HepG2 (cell line): ENCODE data around the gene SLC39A10. TPM values are rescaled to one million over a fixed set of nuclear protein-coding genes. Genes with fewer than 3 reads are reported as not detected.

Experiments
- ATAC-seq: fragments of 200-7000 bp; cut with Tn5 transposase; 3 replicates; pipeline ENCODE4 v1.9.1; 2020; ENCODE audit warnings: mild to moderate bottlenecking, moderate library complexity
- BruUV-seq: library from RNA; stranded (reverse); fragments of 400-500 nt; replicated peaks from 2 replicates; lab custom pipeline; 2021; lab: Mats Ljungman, UMichigan
- CTCF ChIA-PET: fragments of 300-600 bp; formaldehyde crosslinking; extraction: SDS; loops from one replicate; lab custom pipeline; 2021; ENCODE audit warnings: low total read pairs, inconsistent platforms, low intra/inter-chr PET ratio; lab: Yijun Ruan, JAX
- POLR2A ChIA-PET: fragments of 350-600 bp; sonication (Branson Sonifier 250); formaldehyde crosslinking; loops from one replicate; lab custom pipeline; 2020; ENCODE audit warnings: antibody characterized with exemption, inconsistent platforms; lab: Yijun Ruan, JAX
- DNase-seq: peaks from one replicate; pipeline ENCODE4 v3.0.0-alpha.2; 2015; ENCODE audit warnings: low spot score
- FAIRE-seq: peaks from 3 replicates; lab custom pipeline; 2011; peaks lifted over from hg19 to GRCh38; lab: Jason Lieb, UNC
- H2AFZ ChIP-seq: one replicate; pipeline ENCODE4 v1.6.1; 2011; ENCODE audit warnings: low read length, inconsistent platforms
- H3K27ac ChIP-seq: fragments of 300-600 bp; 3 replicates; pipeline ENCODE4 v1.8.0; 2011; ENCODE audit warnings: mixed run types, mild to moderate bottlenecking, mixed read lengths, low read length, inconsistent platforms; ENCODE audit not compliant: insufficient read depth; ENCODE audit errors: extremely low read length
- H3K27me3 ChIP-seq, 2 experiments: fragments of 200-600 bp in 1 of 2; 2 replicates in 1 of 2; 3 replicates in 1 of 2; pipeline versions ENCODE4 v1.6.0 to v1.8.0; 2011; ENCODE audit warnings: low read length in 2 of 2, mild to moderate bottlenecking in 2 of 2, moderate library complexity in 2 of 2, inconsistent platforms in 1 of 2; ENCODE audit not compliant: insufficient read depth in 2 of 2, control insufficient read depth in 1 of 2
- H3K36me3 ChIP-seq, 2 experiments: fragments of 200-600 bp in 1 of 2; replicated peaks in 1 of 2; 2 replicates in 1 of 2; 3 replicates in 1 of 2; pipeline versions ENCODE4 v1.5.1 to v1.8.0; 2011; ENCODE audit warnings: low read length in 2 of 2, inconsistent platforms in 1 of 2; ENCODE audit not compliant: insufficient read depth in 2 of 2, control insufficient read depth in 1 of 2
- H3K4me1 ChIP-seq: 2 replicates; pipeline ENCODE4 v1.5.1; 2012; ENCODE audit warnings: low read length, inconsistent platforms; ENCODE audit not compliant: insufficient read depth
- H3K4me2 ChIP-seq: 2 replicates; pipeline ENCODE4 v1.6.0; 2011; ENCODE audit warnings: low read depth, low read length, inconsistent platforms
- H3K4me3 ChIP-seq, 3 experiments: fragments of 200-600 bp in 1 of 3; sonication (generic), shearing (Covaris generic) in 1 of 3; replicated peaks in 1 of 3; 2 replicates each; pipeline ENCODE4 v1.5.1; 2011 to 2016; ENCODE audit warnings: low read length in 3 of 3, inconsistent platforms in 2 of 3, low read depth in 2 of 3, mild to moderate bottlenecking in 2 of 3, control low read depth in 1 of 3, mixed read lengths in 1 of 3; ENCODE audit not compliant: insufficient read depth in 1 of 3
- H3K79me2 ChIP-seq: one replicate; pipeline ENCODE4 v1.6.1; 2011; ENCODE audit warnings: low read length, inconsistent platforms; ENCODE audit not compliant: insufficient read depth
- H3K9ac ChIP-seq: 2 replicates; pipeline ENCODE4 v1.6.0; 2011; ENCODE audit warnings: mild to moderate bottlenecking, low read depth, low read length, inconsistent platforms; ENCODE audit not compliant: insufficient read depth
- H3K9me3 ChIP-seq: 2 replicates; pipeline ENCODE4 v1.5.1; 2012; ENCODE audit warnings: mild to moderate bottlenecking, low read length
- H4K20me1 ChIP-seq: 2 replicates; pipeline ENCODE4 v1.6.0; 2011; ENCODE audit warnings: inconsistent platforms, mild to moderate bottlenecking, low read length, moderate library complexity; ENCODE audit not compliant: insufficient read depth
- EEA1 ChIP-seq: sonication (generic); formaldehyde crosslinking; IDR thresholded peaks from 2 replicates; pipeline ENCODE4 v1.5.1; 2020; ENCODE audit warnings: mild to moderate bottlenecking, missing genetic modification reagents, borderline replicate concordance
- HNRNPUL1 ChIP-seq: fragments of 200-400 bp; formaldehyde crosslinking; IDR thresholded peaks from 2 replicates; pipeline ENCODE4 v1.6.1; 2017; ENCODE audit warnings: low read depth, mild to moderate bottlenecking, low read length, moderate library complexity
- IRX3 ChIP-seq: sonication (generic); formaldehyde crosslinking; IDR thresholded peaks from 2 replicates; pipeline ENCODE4 v1.8.1; 2023; ENCODE audit warnings: mild to moderate bottlenecking, low read depth, missing genetic modification reagents, borderline replicate concordance
- MAF1 ChIP-seq: sonication (generic); formaldehyde crosslinking; IDR thresholded peaks from 2 replicates; pipeline ENCODE4 v1.5.0; 2020; ENCODE audit warnings: missing genetic modification reagents, borderline replicate concordance
- MAFF ChIP-seq: IDR thresholded peaks from 2 replicates; pipeline ENCODE4 v1.6.1; 2011; ENCODE audit warnings: low read depth, low read length, improper control_type of control experiment
- NCOA2 ChIP-seq: sonication (generic); formaldehyde crosslinking; IDR thresholded peaks from 2 replicates; pipeline ENCODE4 v1.8.0; 2022; ENCODE audit warnings: inconsistent platforms
- NFYC ChIP-seq: IDR thresholded peaks from 2 replicates; pipeline ENCODE4 v1.6.1; 2016; ENCODE audit warnings: missing genetic modification reagents, missing compliant biosample characterization
- YY1 ChIP-seq: IDR thresholded peaks from 2 replicates; pipeline ENCODE4 v1.6.1; 2011; ENCODE audit warnings: low read length, low read depth, moderate library complexity, mild to moderate bottlenecking; ENCODE audit not compliant: insufficient read depth, insufficient replicate concordance
- ZNF296 ChIP-seq: sonication (generic); formaldehyde crosslinking; conservative IDR thresholded peaks from 2 replicates; pipeline ENCODE4 v1.5.0; 2020; ENCODE audit warnings: mild to moderate bottlenecking, missing genetic modification reagents
- ZNF510 ChIP-seq: sonication (generic); formaldehyde crosslinking; IDR thresholded peaks from 2 replicates; pipeline ENCODE4 v1.4.0; 2020; ENCODE audit warnings: low read depth, mild to moderate bottlenecking, missing genetic modification reagents
- ZNF598 ChIP-seq: sonication (generic); formaldehyde crosslinking; IDR thresholded peaks from 2 replicates; pipeline ENCODE4 v1.5.1; 2020; ENCODE audit warnings: mild to moderate bottlenecking, missing genetic modification reagents, borderline replicate concordance
- ZNF883 ChIP-seq: sonication (generic); formaldehyde crosslinking; IDR thresholded peaks from 2 replicates; pipeline ENCODE4 v1.5.1; 2020; ENCODE audit warnings: mild to moderate bottlenecking, missing genetic modification reagents; ENCODE audit errors: not compliant biosample characterization
- in situ Hi-C: cut with HindIII; loops from 2 replicates; pipeline ENCODE4 v1.10.0; 2017; ENCODE audit warnings: low pct_unique_long_range_greater_than_20kb; ENCODE audit not compliant: extremely low pct_ligation_motif_present
- intact Hi-C: fragments of 100-400 bp; cut with micrococcal nuclease; formaldehyde crosslinking; loops from one replicate; pipeline ENCODE4 v1.10.0; 2022; ENCODE audit not compliant: unreplicated experiment
- polyA plus RNA-seq, 8 experiments: library from polyadenylated mRNA; depleted of rRNA in 3 of 8; stranded (reverse) in 7 of 8; unstranded in 1 of 8; fragments of >200 nt; fragmentation: Illumina TruSeq in 4 of 8; extraction: Trizol in 4 of 8; gene quantifications; 2 replicates each; pipeline versions ENCODE4 v1.2.1 to v1.2.3, GENCODE V29; 2011 to 2016; ENCODE audit warnings: low read depth in 4 of 8, missing spikeins in 1 of 8, mixed read lengths in 1 of 8; ENCODE audit not compliant: insufficient read depth in 1 of 8
- total RNA-seq, 5 experiments: library from RNA; depleted of rRNA; stranded (reverse); fragments of >200 nt; fragmentation: Illumina TruSeq; extraction: Trizol; gene quantifications; 2 replicates each; pipeline ENCODE4 v1.2.3, GENCODE V29; 2016; ENCODE audit warnings: low read depth in 1 of 5
- TF ChIP-seq, protein P1 (sequence below): sonication (generic); formaldehyde crosslinking; IDR thresholded peaks from 2 replicates; pipeline ENCODE4 v1.5.1; 2020; ENCODE audit warnings: mild to moderate bottlenecking, missing genetic modification reagents, borderline replicate concordance
- TF ChIP-seq, protein P2 (sequence below): IDR thresholded peaks from 2 replicates; pipeline ENCODE4 v1.6.1; 2016; ENCODE audit warnings: low read depth, missing genetic modification reagents, missing compliant biosample characterization
- TF ChIP-seq, protein P3 (sequence below): sonication (generic); formaldehyde crosslinking; IDR thresholded peaks from 2 replicates; pipeline ENCODE4 v1.4.0; 2020; ENCODE audit warnings: low read depth, mild to moderate bottlenecking, missing genetic modification reagents

The SLC39A10 gene
- total and polyA plus RNA-seq, 2 of the 13 experiments (the other 11 are each of a cell fraction or from before 2014, with no cell fraction given), result 13.2 to 21.0 TPM

DNA sequence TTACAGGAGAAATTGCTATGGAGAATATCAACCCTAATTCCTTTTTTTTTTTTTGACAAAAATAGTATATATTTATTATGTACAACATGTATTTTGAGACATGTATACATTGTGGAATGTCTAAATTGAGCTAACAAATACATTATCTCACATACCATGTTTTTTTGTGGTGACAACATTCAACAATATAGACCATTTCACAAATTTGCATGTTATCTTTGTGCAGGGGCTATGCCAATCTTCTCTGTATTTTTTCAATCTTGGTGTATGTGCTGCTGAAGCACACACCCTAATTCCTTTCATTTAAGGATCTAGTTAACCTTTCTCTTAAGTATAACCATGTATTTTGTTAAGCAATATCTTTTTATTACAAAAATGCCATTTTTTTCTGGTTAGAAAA lies 13.2 kb downstream of the SLC39A10 start:
- POLR2A ChIA-PET, result no interaction called here
- TF ChIP-seq ZNF296 (CRISPR knock-in tag) (no peak), HNRNPUL1 (no peak), IRX3 (CRISPR knock-in tag) (no peak), NFYC (no peak), ZNF510 (no peak), MAFF (no peak), ZNF598 (CRISPR knock-in tag) (no peak), EEA1 (CRISPR knock-in tag) (no peak), NCOA2 (CRISPR knock-in tag) (no peak), MAF1 (no peak), YY1 (no peak), ZNF883 (CRISPR knock-in tag) (no peak)
- TF ChIP-seq, protein P1, sequence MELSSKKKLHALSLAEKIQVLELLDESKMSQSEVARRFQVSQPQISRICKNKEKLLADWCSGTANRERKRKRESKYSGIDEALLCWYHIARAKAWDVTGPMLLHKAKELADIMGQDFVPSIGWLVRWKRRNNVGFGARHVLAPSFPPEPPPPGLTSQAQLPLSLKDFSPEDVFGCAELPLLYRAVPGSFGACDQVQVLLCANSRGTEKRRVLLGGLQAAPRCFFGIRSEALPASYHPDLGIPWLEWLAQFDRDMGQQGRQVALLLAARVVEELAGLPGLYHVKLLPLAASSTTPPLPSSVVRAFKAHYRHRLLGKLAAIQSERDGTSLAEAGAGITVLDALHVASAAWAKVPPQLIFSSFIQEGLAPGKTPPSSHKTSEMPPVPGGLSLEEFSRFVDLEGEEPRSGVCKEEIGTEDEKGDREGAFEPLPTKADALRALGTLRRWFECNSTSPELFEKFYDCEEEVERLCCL (CRISPR knock-in tag), result no peak
- TF ChIP-seq, protein P2, sequence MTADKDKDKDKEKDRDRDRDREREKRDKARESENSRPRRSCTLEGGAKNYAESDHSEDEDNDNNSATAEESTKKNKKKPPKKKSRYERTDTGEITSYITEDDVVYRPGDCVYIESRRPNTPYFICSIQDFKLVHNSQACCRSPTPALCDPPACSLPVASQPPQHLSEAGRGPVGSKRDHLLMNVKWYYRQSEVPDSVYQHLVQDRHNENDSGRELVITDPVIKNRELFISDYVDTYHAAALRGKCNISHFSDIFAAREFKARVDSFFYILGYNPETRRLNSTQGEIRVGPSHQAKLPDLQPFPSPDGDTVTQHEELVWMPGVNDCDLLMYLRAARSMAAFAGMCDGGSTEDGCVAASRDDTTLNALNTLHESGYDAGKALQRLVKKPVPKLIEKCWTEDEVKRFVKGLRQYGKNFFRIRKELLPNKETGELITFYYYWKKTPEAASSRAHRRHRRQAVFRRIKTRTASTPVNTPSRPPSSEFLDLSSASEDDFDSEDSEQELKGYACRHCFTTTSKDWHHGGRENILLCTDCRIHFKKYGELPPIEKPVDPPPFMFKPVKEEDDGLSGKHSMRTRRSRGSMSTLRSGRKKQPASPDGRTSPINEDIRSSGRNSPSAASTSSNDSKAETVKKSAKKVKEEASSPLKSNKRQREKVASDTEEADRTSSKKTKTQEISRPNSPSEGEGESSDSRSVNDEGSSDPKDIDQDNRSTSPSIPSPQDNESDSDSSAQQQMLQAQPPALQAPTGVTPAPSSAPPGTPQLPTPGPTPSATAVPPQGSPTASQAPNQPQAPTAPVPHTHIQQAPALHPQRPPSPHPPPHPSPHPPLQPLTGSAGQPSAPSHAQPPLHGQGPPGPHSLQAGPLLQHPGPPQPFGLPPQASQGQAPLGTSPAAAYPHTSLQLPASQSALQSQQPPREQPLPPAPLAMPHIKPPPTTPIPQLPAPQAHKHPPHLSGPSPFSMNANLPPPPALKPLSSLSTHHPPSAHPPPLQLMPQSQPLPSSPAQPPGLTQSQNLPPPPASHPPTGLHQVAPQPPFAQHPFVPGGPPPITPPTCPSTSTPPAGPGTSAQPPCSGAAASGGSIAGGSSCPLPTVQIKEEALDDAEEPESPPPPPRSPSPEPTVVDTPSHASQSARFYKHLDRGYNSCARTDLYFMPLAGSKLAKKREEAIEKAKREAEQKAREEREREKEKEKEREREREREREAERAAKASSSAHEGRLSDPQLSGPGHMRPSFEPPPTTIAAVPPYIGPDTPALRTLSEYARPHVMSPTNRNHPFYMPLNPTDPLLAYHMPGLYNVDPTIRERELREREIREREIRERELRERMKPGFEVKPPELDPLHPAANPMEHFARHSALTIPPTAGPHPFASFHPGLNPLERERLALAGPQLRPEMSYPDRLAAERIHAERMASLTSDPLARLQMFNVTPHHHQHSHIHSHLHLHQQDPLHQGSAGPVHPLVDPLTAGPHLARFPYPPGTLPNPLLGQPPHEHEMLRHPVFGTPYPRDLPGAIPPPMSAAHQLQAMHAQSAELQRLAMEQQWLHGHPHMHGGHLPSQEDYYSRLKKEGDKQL (CRISPR knock-in tag), result no peak
- TF ChIP-seq, protein P3, sequence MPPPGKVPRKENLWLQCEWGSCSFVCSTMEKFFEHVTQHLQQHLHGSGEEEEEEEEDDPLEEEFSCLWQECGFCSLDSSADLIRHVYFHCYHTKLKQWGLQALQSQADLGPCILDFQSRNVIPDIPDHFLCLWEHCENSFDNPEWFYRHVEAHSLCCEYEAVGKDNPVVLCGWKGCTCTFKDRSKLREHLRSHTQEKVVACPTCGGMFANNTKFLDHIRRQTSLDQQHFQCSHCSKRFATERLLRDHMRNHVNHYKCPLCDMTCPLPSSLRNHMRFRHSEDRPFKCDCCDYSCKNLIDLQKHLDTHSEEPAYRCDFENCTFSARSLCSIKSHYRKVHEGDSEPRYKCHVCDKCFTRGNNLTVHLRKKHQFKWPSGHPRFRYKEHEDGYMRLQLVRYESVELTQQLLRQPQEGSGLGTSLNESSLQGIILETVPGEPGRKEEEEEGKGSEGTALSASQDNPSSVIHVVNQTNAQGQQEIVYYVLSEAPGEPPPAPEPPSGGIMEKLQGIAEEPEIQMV, result no peak

More for the DNA sequence above, 13.2 kb downstream of the SLC39A10 start:
- intact Hi-C loops (no loop called here), in situ Hi-C loops (no loop called here)
- Histone ChIP-seq H4K20me1 (no peaks in the 10 kb centered on the region; the same call in 1 of the 2 replicates), H3K27ac (no peak overlapping the region), H3K4me1 (no peaks in the 10 kb centered on the region), H2AFZ (no peak overlapping the region), H3K4me3 (no peak overlapping the region), H3K9ac (no peak overlapping the region), H3K79me2 (no peaks in the 10 kb centered on the region), H3K9me3 (no peaks in the 10 kb centered on the region), H3K36me3 (no peaks in the 10 kb centered on the region), H3K27me3 (no peaks in the 10 kb centered on the region), H3K4me2 (no peak overlapping the region)
- DNase-seq, result no peak
- no TSS peak for BruUV-seq
- no peak for ATAC-seq
- CTCF ChIA-PET, result no interaction called here
- no peak for FAIRE-seq
